Breast epithelium (tissue), 4 donors: Measurements from ENCODE around the gene SEPTIN1. TPM values are rescaled to one million over a fixed set of nuclear protein-coding genes. Genes with fewer than 3 reads are reported as not detected.

Experiments
- DNase-seq, 2 donors: peaks; one replicate each; pipeline ENCODE4 v3.0.0-alpha.2; 2019; ENCODE audit warnings: low spot score in 2 of 2
- H3K27ac ChIP-seq, 2 donors: fragments of 200-600 bp; sonication (generic) in 1 of 2; one replicate each; pipeline ENCODE4 v1.5.1; 2016 to 2019; ENCODE audit warnings: mild to moderate bottlenecking in 1 of 2
- H3K27me3 ChIP-seq, 2 donors: fragments of 200-600 bp; sonication (generic) in 1 of 2; one replicate each; pipeline versions ENCODE4 v1.5.1 to v1.6.0; 2017 to 2019; ENCODE audit warnings: control low read depth in 1 of 2, mild to moderate bottlenecking in 1 of 2
- H3K36me3 ChIP-seq: fragments of 200-600 bp; one replicate; pipeline ENCODE4 v1.5.1; 2019
- H3K4me1 ChIP-seq, 2 donors: fragments of 200-600 bp; sonication (generic); one replicate each; pipeline ENCODE4 v1.5.1; 2016 to 2019; ENCODE audit warnings: control low read depth in 1 of 2
- H3K4me3 ChIP-seq, 3 donors: fragments of 200-600 bp; sonication (generic); 1 replicate in 2 of 3; 2 replicates in 1 of 3; pipeline ENCODE4 v1.5.1; 2016 to 2019; ENCODE audit warnings: mild to moderate bottlenecking in 3 of 3, moderate library complexity in 2 of 3
- H3K9me3 ChIP-seq, 2 donors: fragments of 200-600 bp; sonication (generic) in 1 of 2; one replicate each; pipeline ENCODE4 v1.5.1; 2016 to 2019; ENCODE audit warnings: control low read depth in 1 of 2
- CTCF ChIP-seq, 3 donors: fragments of 450-650 bp; IDR thresholded peaks; one replicate each; pipeline ENCODE4 v1.5.1; 2016 to 2017; ENCODE audit warnings: antibody characterized with exemption in 3 of 3, mild to moderate bottlenecking in 3 of 3, moderate library complexity in 3 of 3
- POLR2A ChIP-seq: fragments of 450-650 bp; IDR thresholded peaks from one replicate; pipeline ENCODE4 v1.6.1; 2016; ENCODE audit warnings: antibody characterized with exemption, mild to moderate bottlenecking, moderate library complexity
- POLR2AphosphoS5 ChIP-seq, 3 donors: sonication (generic); formaldehyde crosslinking; IDR thresholded peaks; one replicate each; pipeline ENCODE4 v1.6.1; 2017; ENCODE audit warnings: antibody characterized with exemption in 3 of 3
- intact Hi-C: fragments of 100-400 bp; cut with DNase I; formaldehyde crosslinking; loops from one replicate; pipeline ENCODE4 v1.15.1; 2023; ENCODE audit warnings: low total_unique reads
- total RNA-seq, 3 donors: library from RNA; depleted of rRNA; stranded (reverse); fragments of >200 nt; gene quantifications; one replicate each; pipeline ENCODE4 v1.1.0, GENCODE V29; 2016

SEPTIN1 gene
- total RNA-seq, 3 donors from 2014 or later = 1.3 to 4.6 (median 2.7) TPM

- Histone ChIP-seq H3K4me3 (peak overlapping the region; percentile 51 to 72 (median 70)), H3K4me1 (no peaks in the 10 kb centered on the region), H3K27ac (peak overlapping the region; percentile 76 to 81), H3K36me3 (no peaks in the 10 kb centered on the region), H3K9me3 (no peaks in the 10 kb centered on the region), H3K27me3 (no peaks in the 10 kb centered on the region)
- TF ChIP-seq POLR2A (no peak), POLR2AphosphoS5 (IDR thresholded peaks at IDR 0.05) (no peak)
- intact Hi-C loops = loop anchor here (10.0 kb wide), 1 partner anchor 322 kb away; the partner anchor contains the start of genes TBX6 and YPEL3
- DNase-seq = no peak
Observed at GRCh38 chr16:30416624-30417528, 34.5 kb upstream of the SEPTIN1 start.

- no peaks in the 10 kb centered on the region for H3K27me3 ChIP-seq
- intact Hi-C loops = loop anchor here (10.0 kb wide), 1 partner anchor 321 kb away; the partner anchor contains the start of genes TBX6 and YPEL3
- H3K36me3 ChIP-seq = no peaks in the 10 kb centered on the region
- TF ChIP-seq CTCF (IDR thresholded peaks at IDR 0.05) = no peak
- no peak for TF ChIP-seq POLR2AphosphoS5 (IDR thresholded peaks at IDR 0.05)
- TF ChIP-seq POLR2A = no peak
- H3K4me1 ChIP-seq = no peaks in the 10 kb centered on the region
- H3K4me3 ChIP-seq = no peak overlapping the region
- H3K9me3 ChIP-seq = no peaks in the 10 kb centered on the region
- no peak overlapping the region for H3K27ac ChIP-seq
- DNase-seq = no peak
Observed at GRCh38 chr16:30416047-30416603, 33.8 kb upstream of the SEPTIN1 start.

GRCh38 chr16:30414159-30414558, 31.8 kb upstream of the SEPTIN1 start:
- Histone ChIP-seq H3K27me3 (no peaks in the 10 kb centered on the region), H3K4me1 (peaks cover 0 to 7% of the 10 kb centered on the region in 2 donors), H3K27ac (peak overlapping the region in 1 of 2 donors; percentile 36), H3K36me3 (no peaks in the 10 kb centered on the region), H3K9me3 (no peaks in the 10 kb centered on the region), H3K4me3 (no peak overlapping the region)
- DNase-seq = no peak
- intact Hi-C loops = loop anchor here (10.0 kb wide), 1 partner anchor 319 kb away; the partner anchor contains the start of genes TBX6 and YPEL3
- no peak for TF ChIP-seq CTCF (IDR thresholded peaks at IDR 0.05)
- TF ChIP-seq POLR2AphosphoS5 (IDR thresholded peaks at IDR 0.05) = no peak
- TF ChIP-seq POLR2A = no peak

GRCh38 chr16:30413112-30413806, 30.9 kb upstream of the SEPTIN1 start:
- intact Hi-C loops = loop anchor here (10.0 kb wide), 1 partner anchor 318 kb away; the partner anchor contains the start of genes TBX6 and YPEL3
- Histone ChIP-seq H3K4me1 (peaks cover 0 to 15% of the 10 kb centered on the region in 2 donors), H3K27me3 (no peaks in the 10 kb centered on the region), H3K27ac (peak overlapping the region; percentile 10 to 36), H3K36me3 (no peaks in the 10 kb centered on the region), H3K4me3 (no peak overlapping the region), H3K9me3 (no peaks in the 10 kb centered on the region)
- DNase-seq = no peak
- TF ChIP-seq CTCF (IDR thresholded peaks at IDR 0.05) = no peak
- no peak for TF ChIP-seq POLR2AphosphoS5 (IDR thresholded peaks at IDR 0.05)
- no peak for TF ChIP-seq POLR2A
